Fibroblast of skin of left quadriceps (primary cell): Measurements from ENCODE around the gene ADGRG7.
"Not testable (repeated sequence)": the region's sequence is repeated elsewhere in the genome, so short reads cannot be mapped to it uniquely, and the experiment has no call there.

Experiments
- DNase-seq, 2 experiments: peaks; one replicate each; pipeline ENCODE4 v3.0.0-alpha.2; 2013; ENCODE audit warnings: low read depth in 2 of 2

ADGRG7 gene

GRCh38 chr3:100645913-100646312, 36.5 kb downstream of the ADGRG7 start:
- no peak for DNase-seq

DNA sequence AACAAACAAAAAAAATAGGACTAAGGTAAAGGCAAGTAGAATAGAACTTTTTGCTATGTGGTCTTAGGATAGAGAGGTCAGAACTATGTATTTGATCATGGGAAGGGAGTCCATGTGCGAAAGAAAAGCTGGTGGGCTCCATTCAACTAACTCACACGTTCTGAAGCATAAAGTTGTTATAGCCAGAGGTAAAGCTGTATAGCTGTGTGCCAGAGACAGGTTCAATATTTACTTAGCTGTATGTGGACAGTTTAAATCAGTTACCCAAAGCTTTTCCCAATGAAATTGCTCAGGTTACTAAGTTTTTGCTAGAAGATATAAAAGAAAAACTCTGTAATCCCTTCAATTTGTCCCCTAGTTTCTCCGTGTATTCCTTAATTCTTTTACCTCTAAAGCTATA, 37.8 kb downstream of the ADGRG7 start:
- DNase-seq: no peak

- no peak for DNase-seq
These were observed 38.3 kb downstream of the ADGRG7 start for GRCh38 chr3:100647657-100648056.

- DNase-seq: peak; percentile 60 to 63
These were observed 41.5 kb downstream of the ADGRG7 start for GRCh38 chr3:100650651-100651619.

DNA sequence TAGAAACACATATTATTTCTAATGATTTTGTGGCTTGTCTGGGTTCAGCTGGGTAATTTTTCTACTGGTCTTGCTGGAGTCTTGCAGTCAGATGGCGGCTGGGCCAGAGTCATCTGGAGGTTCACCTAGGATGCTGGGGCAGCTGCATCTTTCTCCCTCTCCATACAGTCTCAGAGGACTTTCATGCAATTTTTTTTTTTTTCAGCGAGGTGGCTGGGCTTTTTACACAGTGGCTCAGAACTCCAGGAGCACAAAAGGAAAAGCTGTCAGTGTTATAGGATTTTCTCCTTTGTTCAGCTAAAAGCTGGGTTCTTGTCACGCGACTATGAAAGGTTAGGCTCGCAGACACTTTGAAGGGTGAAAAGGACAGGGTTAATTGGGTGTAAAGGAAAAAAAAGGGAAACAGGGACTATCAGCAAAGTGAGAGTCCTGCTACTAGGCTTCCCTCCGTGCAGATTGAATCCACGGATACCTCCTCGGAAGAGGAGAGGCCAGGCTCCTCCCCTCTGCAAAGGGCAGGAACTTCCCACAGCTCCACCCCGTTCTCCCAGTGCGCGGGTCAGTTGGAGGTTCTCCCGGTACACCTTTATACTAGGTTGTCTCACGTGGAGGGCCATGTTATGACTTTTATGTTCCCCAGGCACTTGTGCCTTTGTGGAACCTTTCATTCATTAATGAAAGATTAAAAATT, 44.3 kb downstream of the ADGRG7 start:
- DNase-seq: no peak

DNA sequence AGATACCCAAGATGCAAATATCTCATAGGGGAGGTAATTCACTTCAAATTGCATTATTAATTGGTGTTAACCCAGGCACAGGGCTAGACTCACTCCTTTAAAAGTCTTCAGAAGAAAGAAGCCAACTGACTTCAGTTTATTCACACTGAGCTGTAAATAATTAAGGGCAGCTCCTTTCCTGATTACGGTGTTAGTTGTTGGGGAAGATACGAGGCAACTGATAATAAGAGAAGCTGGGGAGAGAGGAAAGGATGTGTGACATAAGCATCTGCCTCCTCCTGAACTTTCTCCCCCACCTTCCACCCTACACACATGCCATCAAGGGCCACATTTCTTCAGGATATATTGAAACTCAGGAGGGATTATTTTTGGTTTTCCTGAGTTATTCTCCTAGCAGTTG, 47.5 kb downstream of the ADGRG7 start:
- DNase-seq: no peak

GRCh38 chr3:100661294-100661693, 51.9 kb downstream of the ADGRG7 start:
- DNase-seq: not testable (repeated sequence)

GRCh38 chr3:100662113-100662823, 52.9 kb downstream of the ADGRG7 start:
- DNase-seq: no peak

DNA sequence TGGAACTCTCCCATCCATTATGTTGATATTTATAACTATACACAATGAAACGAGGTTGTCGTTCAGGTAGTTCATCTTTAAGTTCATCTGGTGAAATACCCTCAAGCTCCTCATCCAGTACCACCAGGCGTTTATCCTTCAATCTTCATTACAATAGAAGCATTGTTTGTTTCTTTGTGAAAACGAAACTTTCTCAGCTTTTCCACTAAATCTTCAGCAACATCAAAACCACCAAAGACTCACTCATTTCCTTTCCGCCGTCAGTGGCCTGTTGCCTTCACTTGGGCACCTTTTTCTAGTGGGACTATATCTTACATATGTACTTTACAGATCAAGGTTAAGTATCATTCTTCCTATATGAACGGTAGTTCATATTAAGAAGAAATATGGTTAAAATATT, 55.8 kb downstream of the ADGRG7 start:
- no peak for DNase-seq

DNA sequence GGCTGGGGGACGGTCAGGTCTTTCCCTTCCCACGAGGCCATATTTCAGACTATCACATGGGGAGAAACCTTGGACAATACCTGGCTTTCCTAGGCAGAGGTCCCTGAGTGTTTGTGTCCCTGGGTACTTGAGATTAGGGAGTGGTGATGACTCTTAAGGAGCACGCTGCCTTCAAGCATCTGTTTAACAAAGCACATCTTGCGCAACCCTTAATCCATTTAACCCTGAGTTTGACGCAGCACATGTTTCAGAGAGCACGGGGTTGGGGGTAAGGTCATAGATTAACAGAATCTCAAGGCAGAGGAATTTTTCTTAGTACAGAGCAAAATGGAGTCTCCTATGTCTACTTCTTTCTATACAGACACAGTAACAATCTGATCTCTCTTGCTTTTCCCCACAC, 57.3 kb downstream of the ADGRG7 start:
- not testable (repeated sequence) for DNase-seq

- not testable (repeated sequence) for DNase-seq
These were observed 57.9 kb downstream of the ADGRG7 start for GRCh38 chr3:100667316-100667715.

- DNase-seq: not testable (repeated sequence)
These were observed 61.6 kb downstream of the ADGRG7 start for GRCh38 chr3:100670995-100671394.

DNA sequence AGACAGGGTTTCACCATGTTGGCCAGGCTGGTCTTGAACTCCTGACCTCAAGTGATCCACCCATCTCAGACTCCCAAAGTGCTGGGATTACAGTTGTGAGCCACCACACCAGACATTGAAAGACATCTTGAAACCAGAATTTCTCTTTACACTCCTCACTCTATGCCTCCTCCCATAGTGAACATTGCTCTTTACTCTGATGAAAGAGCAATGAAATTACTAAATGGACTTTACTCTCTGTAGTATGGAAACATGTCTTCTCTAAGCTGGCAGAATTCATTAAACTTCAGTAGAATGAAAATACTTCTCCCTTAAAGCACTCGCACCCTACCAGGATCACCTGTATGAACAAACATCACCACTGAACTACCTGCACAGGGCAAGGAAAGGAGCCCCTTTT, 72.1 kb downstream of the ADGRG7 start:
- no peak for DNase-seq

DNA sequence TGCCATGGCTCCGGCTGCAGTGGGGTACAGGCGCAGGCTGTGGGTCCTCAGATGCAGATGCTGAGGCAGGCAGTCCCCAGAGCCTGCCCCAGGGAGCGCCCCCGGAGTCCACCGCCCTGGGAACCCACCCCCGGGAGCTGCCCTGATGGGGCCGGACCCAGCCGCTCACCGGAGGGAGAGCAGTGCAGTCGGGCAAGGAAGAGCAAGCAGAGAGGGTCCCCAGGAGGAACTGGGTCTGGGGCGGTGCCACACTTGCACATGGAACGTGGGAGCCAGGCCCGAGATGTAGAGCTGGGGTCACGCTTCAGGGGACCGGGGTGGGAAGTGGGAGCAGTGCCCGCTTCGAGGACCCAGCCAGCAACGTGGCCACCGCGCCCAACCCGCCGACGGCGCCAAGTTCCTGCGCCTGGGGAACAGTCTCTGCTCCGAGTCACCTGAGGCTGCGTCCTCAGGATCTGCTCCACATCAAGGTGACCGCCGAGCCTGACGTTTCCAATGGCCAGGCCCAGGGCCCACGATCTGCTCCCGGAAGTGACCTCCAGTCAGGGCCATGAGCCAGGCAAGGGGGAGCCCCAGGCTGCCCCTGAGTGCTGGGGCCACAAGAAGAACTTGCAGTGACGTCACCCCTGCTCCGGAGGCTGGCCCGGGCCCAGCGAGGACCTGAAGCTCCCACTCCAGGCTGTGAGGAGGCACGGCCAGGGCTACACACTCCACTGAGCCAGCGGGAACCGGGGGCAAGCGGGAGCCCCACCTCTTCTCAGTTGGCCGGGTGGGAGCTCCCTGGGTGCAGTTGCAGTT, 72.9 kb downstream of the ADGRG7 start:
- DNase-seq: no peak

- no peak for DNase-seq
These were observed 73.7 kb downstream of the ADGRG7 start for GRCh38 chr3:100682854-100683760.

- no peak for DNase-seq
These were observed 83.8 kb downstream of the ADGRG7 start for GRCh38 chr3:100693225-100693624.

DNA sequence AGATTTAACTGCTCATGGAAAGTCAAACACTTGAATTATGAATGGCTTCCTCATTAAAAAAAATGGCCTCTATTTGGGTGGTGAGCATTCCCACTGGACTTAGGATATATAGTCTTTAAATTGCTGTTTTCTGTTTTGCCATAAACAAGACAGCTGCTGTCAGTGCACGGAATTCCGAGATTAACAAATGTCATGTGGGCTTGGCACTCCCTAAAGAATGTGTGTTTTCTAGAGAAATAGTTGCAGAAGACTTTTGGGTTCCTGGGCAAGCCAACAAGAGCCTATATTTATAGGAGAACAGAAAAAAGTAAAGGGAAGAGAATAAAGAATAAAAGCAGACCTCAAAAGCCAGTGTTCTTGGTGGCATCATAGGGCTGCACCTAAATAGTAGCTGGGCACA, 86.3 kb downstream of the ADGRG7 start:
- no peak for DNase-seq

GRCh38 chr3:100696161-100696560, 86.8 kb downstream of the ADGRG7 start:
- no peak for DNase-seq

DNA sequence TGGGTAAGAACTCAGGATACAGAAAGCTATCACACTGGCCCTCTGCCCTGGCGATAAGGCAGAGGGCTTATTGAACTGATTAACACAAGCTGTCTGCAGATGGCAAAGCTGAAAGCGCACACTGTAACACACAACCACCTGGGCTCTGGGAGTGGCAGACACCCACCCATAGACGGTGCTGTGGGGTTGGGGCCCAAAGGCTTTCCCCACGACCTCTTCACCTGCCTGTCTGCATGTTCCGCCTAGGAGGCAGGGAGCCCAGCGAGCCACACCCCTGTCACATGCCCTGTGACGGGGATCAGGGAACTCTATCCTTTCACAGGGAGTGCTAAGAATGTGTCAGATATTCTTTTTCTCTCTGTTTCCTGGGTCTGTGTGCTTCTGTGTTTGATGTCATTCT, 87.8 kb downstream of the ADGRG7 start:
- no peak for DNase-seq

- no peak for DNase-seq
These were observed 88.4 kb downstream of the ADGRG7 start for GRCh38 chr3:100697723-100698285.
